ENCODE results near the gene HS2ST1. TPM values are rescaled to one million over a fixed set of nuclear protein-coding genes. Genes with fewer than 3 reads are reported as not detected.
"Not testable (repeated sequence)": the region's sequence is repeated elsewhere in the genome, so short reads cannot be mapped to it uniquely, and the experiment has no call there.

Gene HS2ST1
- total RNA-seq, result 19.0 TPM
- long read RNA-seq, full-length matches to known transcripts, result 16 of 21 reads
- long read RNA-seq, partial matches to known transcripts, result 3 of 21 reads
- long read RNA-seq, other reads (novel, unspliced or antisense), result 2 of 21 reads

DNA sequence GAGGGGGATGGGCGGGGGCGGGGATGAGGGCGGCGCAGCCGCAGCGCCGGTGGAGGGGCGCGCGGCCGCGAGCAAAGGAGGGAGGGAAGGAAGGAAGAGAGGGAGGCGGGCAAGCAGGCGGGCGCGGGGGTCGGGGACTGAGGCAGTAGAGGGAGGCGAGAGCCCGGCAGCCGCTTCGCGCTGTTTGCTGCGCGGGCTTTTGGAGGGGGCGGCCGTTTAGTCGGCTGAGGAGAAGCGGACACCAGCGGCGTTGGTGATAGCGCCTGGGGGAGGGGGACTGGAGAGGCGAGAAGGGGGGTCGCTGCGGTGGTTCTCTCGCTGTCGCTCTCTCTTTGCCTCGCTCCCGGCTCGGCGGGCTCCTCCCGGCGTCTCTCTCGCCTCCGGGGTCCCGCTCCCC is at the start of gene HS2ST1:
Gene HS2ST1 (plus strand): TSS at position 35 of the 397 bp plus-strand sequence.
- DNase-seq, result no peak
- no peak for TF ChIP-seq CTCF (IDR thresholded peaks at IDR 0.05)
- Histone ChIP-seq H3K9me3 (no peaks in the 10 kb centered on the region), H3K36me3 (peaks cover 8% of the 10 kb centered on the region), H3K27ac (peak within 1 kb of the TSS; percentile 91), H3K4me3 (peak within 1 kb of the TSS; percentile 84), H3K4me1 (peaks cover 35% of the 10 kb centered on the region), H3K27me3 (ENCODE audit: low read depth) (no peaks in the 10 kb centered on the region)
- ATAC-seq, result no peak
- intact Hi-C loops (cut with DNase I), result no loop called here

DNA sequence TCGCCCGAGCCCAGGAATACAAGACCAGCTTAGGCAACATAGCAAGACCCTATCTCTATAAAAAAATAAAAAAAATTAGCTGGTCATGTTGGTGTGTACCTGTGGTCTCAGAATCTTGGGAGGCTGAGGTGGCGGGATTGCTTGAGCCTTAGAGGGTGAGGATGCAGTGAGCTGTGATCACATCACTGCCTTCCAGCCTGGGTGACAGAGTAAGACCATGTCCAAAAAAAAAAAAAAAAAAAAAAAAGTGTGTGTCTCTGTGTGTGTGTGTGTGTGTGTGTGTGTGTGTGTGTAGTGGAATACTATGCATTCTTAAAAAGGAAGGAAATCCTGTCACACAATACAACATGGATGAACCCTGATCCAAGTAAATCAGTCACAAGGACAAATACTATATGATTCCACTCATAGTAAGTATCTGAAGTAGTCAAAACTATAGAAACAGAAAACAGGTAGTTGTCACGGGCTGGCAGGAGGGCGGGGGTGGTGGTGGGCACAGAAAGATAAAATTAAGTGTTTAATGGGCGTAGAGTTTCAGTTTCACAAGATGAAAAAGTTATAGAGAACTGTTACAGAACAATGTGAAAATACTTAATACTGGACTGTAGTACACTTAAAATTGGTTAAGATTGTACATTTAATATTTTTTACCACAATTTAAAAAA is 48.3 kb upstream of the HS2ST1 start:
- no peaks in the 10 kb centered on the region for H3K4me1 ChIP-seq
- peaks cover 16% of the 10 kb centered on the region for H3K36me3 ChIP-seq
- intact Hi-C loops (cut with DNase I), result no loop called here
- H3K9me3 ChIP-seq, result no peaks in the 10 kb centered on the region
- no peak for ATAC-seq
- no peak overlapping the region for H3K4me3 ChIP-seq
- no peaks in the 10 kb centered on the region for H3K27me3 ChIP-seq (ENCODE audit: low read depth)
- DNase-seq, result no peak
- H3K27ac ChIP-seq, result no peak overlapping the region
- TF ChIP-seq CTCF (IDR thresholded peaks at IDR 0.05), result no peak

GRCh38 chr1:86866665-86867064 is 47.8 kb upstream of the HS2ST1 start:
- intact Hi-C loops (cut with DNase I), result no loop called here
- DNase-seq, result no peak
- Histone ChIP-seq H3K9me3 (no peaks in the 10 kb centered on the region), H3K4me3 (no peak overlapping the region), H3K27me3 (ENCODE audit: low read depth) (no peaks in the 10 kb centered on the region), H3K27ac (no peak overlapping the region), H3K36me3 (peaks cover 12% of the 10 kb centered on the region), H3K4me1 (no peaks in the 10 kb centered on the region)
- ATAC-seq, result no peak
- no peak for TF ChIP-seq CTCF (IDR thresholded peaks at IDR 0.05)

- H3K9me3 ChIP-seq; ATAC-seq; DNase-seq; H3K4me1 ChIP-seq; H3K4me3 ChIP-seq; H3K27me3 ChIP-seq (ENCODE audit: low read depth); H3K27ac ChIP-seq; intact Hi-C loops (cut with DNase I); H3K36me3 ChIP-seq: not testable (repeated sequence)
Measured at GRCh38 chr1:86867278-86867677, 47.2 kb upstream of the HS2ST1 start.

GRCh38 chr1:86868477-86868876 is 46.0 kb upstream of the HS2ST1 start:
- ATAC-seq, result no peak

More at GRCh38 chr1:86868477-86868876, 46.0 kb upstream of the HS2ST1 start:
- intact Hi-C loops (cut with DNase I), result no loop called here
- Histone ChIP-seq H3K4me1 (no peaks in the 10 kb centered on the region), H3K27me3 (ENCODE audit: low read depth) (no peaks in the 10 kb centered on the region), H3K27ac (no peak overlapping the region), H3K4me3 (no peak overlapping the region), H3K36me3 (no peaks in the 10 kb centered on the region), H3K9me3 (no peaks in the 10 kb centered on the region)
- no peak for TF ChIP-seq CTCF (IDR thresholded peaks at IDR 0.05)
- DNase-seq, result no peak
